GM23248 (cell line): ENCODE measurements around the gene PWP1.

Experiments used
- EZH2 ChIP-seq: fragments of 200-600 bp; sonication (generic); IDR thresholded peaks from 2 replicates; pipeline ENCODE4 v1.6.1; 2018; ENCODE audit warnings: antibody characterized with exemption, mild to moderate bottlenecking; ENCODE audit not compliant: insufficient read depth, poor library complexity, severe bottlenecking
- EZH2phosphoT487 ChIP-seq: fragments of 200-600 bp; sonication (generic); IDR thresholded peaks from 2 replicates; pipeline ENCODE4 v1.6.1; 2018; ENCODE audit warnings: antibody characterized with exemption, moderate library complexity, mild to moderate bottlenecking, low read depth; ENCODE audit not compliant: insufficient read depth

GRCh38 chr12:107679336-107679735, 6.3 kb upstream of the PWP1 start:
- no peak for TF ChIP-seq EZH2
- TF ChIP-seq EZH2phosphoT487 = no peak
